H1 (cell line): Measurements from ENCODE around the gene CLDN3. TPM values are rescaled to one million over a fixed set of nuclear protein-coding genes. Genes with fewer than 3 reads are reported as not detected.

ENCODE experiments used
- CTCF ChIA-PET: fragments of 300-600 bp; sonication (Branson Sonifier 250); formaldehyde crosslinking; loops from one replicate; lab custom pipeline; 2021; ENCODE audit not compliant: partially characterized antibody; lab: Charles Lee
- POLR2A ChIA-PET: fragments of 300-600 bp; sonication (Branson Sonifier 250); formaldehyde crosslinking; loops from one replicate; lab custom pipeline; 2021; ENCODE audit warnings: inconsistent platforms; ENCODE audit not compliant: partially characterized antibody; lab: Charles Lee
- DNase-seq, 2 experiments: peaks; one replicate each; pipeline versions ENCODE4 v3.0.0 to v3.0.0-alpha.2; 2010 to 2022; ENCODE audit warnings: low spot score in 2 of 2, low read depth in 1 of 2, mixed read lengths in 1 of 2
- FAIRE-seq: peaks from 2 replicates; lab custom pipeline; 2011; peaks lifted over from hg19 to GRCh38; lab: Jason Lieb, UNC
- H2AFZ ChIP-seq: 2 replicates; pipeline ENCODE4 v1.8.1; 2012; ENCODE audit warnings: low read length, inconsistent platforms
- H2AK5ac ChIP-seq: 2 replicates; pipeline ENCODE4 v1.6.1; 2013; ENCODE audit warnings: low read depth, low read length
- H2BK120ac ChIP-seq: replicated peaks from 2 replicates; pipeline ENCODE3; 2013; ENCODE audit warnings: low read depth, low read length, inconsistent platforms
- H2BK12ac ChIP-seq: 2 replicates; pipeline ENCODE4 v1.6.1; 2013; ENCODE audit warnings: low read depth, low read length
- H2BK15ac ChIP-seq: 2 replicates; pipeline ENCODE4 v1.6.1; 2013; ENCODE audit warnings: low read length
- H2BK20ac ChIP-seq: 2 replicates; pipeline ENCODE4 v1.6.1; 2013; ENCODE audit warnings: low read length
- H2BK5ac ChIP-seq: 2 replicates; pipeline ENCODE4 v1.6.1; 2013; ENCODE audit warnings: low read depth, low read length
- H3K14ac ChIP-seq: 2 replicates; pipeline ENCODE4 v1.6.1; 2013; ENCODE audit warnings: inconsistent platforms; ENCODE audit not compliant: insufficient read length
- H3K18ac ChIP-seq: 2 replicates; pipeline ENCODE4 v1.6.1; 2013; ENCODE audit warnings: low read length; ENCODE audit errors: extremely low read depth
- H3K23ac ChIP-seq: 2 replicates; pipeline ENCODE4 v1.6.1; 2013; ENCODE audit warnings: inconsistent platforms; ENCODE audit not compliant: insufficient read length
- H3K23me2 ChIP-seq: 2 replicates; pipeline ENCODE4 v1.6.1; 2013; ENCODE audit warnings: low read depth, low read length
- H3K27ac ChIP-seq: 2 replicates; pipeline ENCODE4 v1.6.1; 2011; ENCODE audit warnings: low read depth, low read length, inconsistent platforms
- H3K27me3 ChIP-seq, 4 experiments: replicated peaks in 1 of 4; 1 replicate in 1 of 4; 2 replicates in 3 of 4; pipeline versions ENCODE4 v1.6.1 to v1.8.1; 2011 to 2013; ENCODE audit warnings: low read length in 3 of 4, mild to moderate bottlenecking in 3 of 4, inconsistent platforms in 2 of 4, mixed read lengths in 2 of 4, moderate library complexity in 1 of 4; ENCODE audit not compliant: control insufficient read depth in 3 of 4, insufficient read depth in 3 of 4; ENCODE audit errors: extremely low read depth in 1 of 4
- H3K36me3 ChIP-seq, 4 experiments: 2 replicates each; pipeline versions ENCODE4 v1.6.1 to v1.8.1; 2011 to 2013; ENCODE audit warnings: mild to moderate bottlenecking in 4 of 4, low read length in 3 of 4, moderate library complexity in 2 of 4, control low read depth in 1 of 4, inconsistent platforms in 1 of 4; ENCODE audit not compliant: insufficient read depth in 4 of 4, control insufficient read depth in 2 of 4
- H3K4ac ChIP-seq: replicated peaks from 2 replicates; pipeline ENCODE3; 2013; ENCODE audit warnings: low read length, low read depth, mixed read lengths, inconsistent platforms; ENCODE audit not compliant: insufficient read length
- H3K4me1 ChIP-seq, 4 experiments: replicated peaks in 1 of 4; 1 replicate in 1 of 4; 2 replicates in 3 of 4; pipeline versions ENCODE4 v1.6.1 to v1.8.1; 2011 to 2013; ENCODE audit warnings: low read length in 3 of 4, inconsistent platforms in 2 of 4, mixed read lengths in 1 of 4; ENCODE audit not compliant: insufficient read depth in 4 of 4, control insufficient read depth in 3 of 4
- H3K4me2 ChIP-seq, 2 experiments: 2 replicates each; pipeline versions ENCODE4 v1.6.1 to v1.8.1; 2011 to 2013; ENCODE audit warnings: low read depth in 2 of 2, low read length in 2 of 2, control low read depth in 1 of 2, inconsistent platforms in 1 of 2, mild to moderate bottlenecking in 1 of 2; ENCODE audit not compliant: insufficient read depth in 1 of 2
- H3K4me3 ChIP-seq, 4 experiments: fragments of 200-600, 300-600 bp in 1 of 4; sonication (generic), shearing (Covaris generic), sonication (Bioruptor Twin) in 1 of 4; 2 replicates each; pipeline versions ENCODE4 v1.5.1 to v1.8.1; 2011 to 2016; ENCODE audit warnings: low read length in 4 of 4, low read depth in 3 of 4, control low read depth in 2 of 4, inconsistent platforms in 2 of 4, mild to moderate bottlenecking in 2 of 4, mixed read lengths in 1 of 4, moderate library complexity in 1 of 4; ENCODE audit not compliant: insufficient read depth in 2 of 4; ENCODE audit errors: extremely low read depth in 1 of 4
- H3K56ac ChIP-seq: replicated peaks from 2 replicates; pipeline ENCODE3; 2013; ENCODE audit warnings: low read depth, mild to moderate bottlenecking, mixed read lengths, low read length, inconsistent platforms; ENCODE audit not compliant: insufficient read length
- H3K79me1 ChIP-seq: 2 replicates; pipeline ENCODE4 v1.6.1; 2013; ENCODE audit warnings: low read depth, low read length, control low read depth
- H3K79me2 ChIP-seq, 2 experiments: 2 replicates each; pipeline versions ENCODE4 v1.6.1 to v1.8.1; 2012 to 2013; ENCODE audit warnings: low read length in 2 of 2, mild to moderate bottlenecking in 2 of 2, inconsistent platforms in 1 of 2; ENCODE audit not compliant: insufficient read depth in 2 of 2, control insufficient read depth in 1 of 2
- H3K9ac ChIP-seq, 4 experiments: replicated peaks in 1 of 4; 1 replicate in 1 of 4; 2 replicates in 3 of 4; pipeline versions ENCODE4 v1.6.1 to v1.8.1; 2011 to 2013; ENCODE audit warnings: low read depth in 3 of 4, low read length in 3 of 4, control low read depth in 2 of 4, mild to moderate bottlenecking in 2 of 4, moderate library complexity in 2 of 4, inconsistent platforms in 1 of 4; ENCODE audit errors: extremely low read depth in 1 of 4
- H3K9me3 ChIP-seq, 2 experiments: 2 replicates each; pipeline versions ENCODE4 v1.6.1 to v1.8.1; 2012 to 2013; ENCODE audit warnings: mild to moderate bottlenecking in 2 of 2, moderate library complexity in 2 of 2, control low read depth in 1 of 2, inconsistent platforms in 1 of 2, low read depth in 1 of 2, low read length in 1 of 2, mixed read lengths in 1 of 2; ENCODE audit not compliant: insufficient read depth in 2 of 2
- H4K20me1 ChIP-seq, 2 experiments: replicated peaks in 1 of 2; 2 replicates each; pipeline versions ENCODE3 to v1.8.1; 2011 to 2013; ENCODE audit warnings: inconsistent platforms in 2 of 2, low read length in 2 of 2, mild to moderate bottlenecking in 1 of 2; ENCODE audit not compliant: insufficient read depth in 2 of 2, control insufficient read depth in 1 of 2
- H4K5ac ChIP-seq: 2 replicates; pipeline ENCODE4 v1.6.1; 2013; ENCODE audit warnings: low read length, low read depth, mixed read lengths, inconsistent platforms; ENCODE audit not compliant: insufficient read length
- H4K8ac ChIP-seq: 2 replicates; pipeline ENCODE4 v1.8.0; 2013; ENCODE audit warnings: mild to moderate bottlenecking, moderate library complexity, low read length, inconsistent platforms; ENCODE audit not compliant: insufficient read depth; ENCODE audit errors: extremely low read depth
- H4K91ac ChIP-seq: replicated peaks from 2 replicates; pipeline ENCODE3; 2013; ENCODE audit warnings: low read length, mixed read lengths, inconsistent platforms; ENCODE audit not compliant: insufficient read length
- BACH1 ChIP-seq: IDR thresholded peaks from 2 replicates; pipeline ENCODE4 v1.6.1; 2012; ENCODE audit warnings: low read length, improper control_type of control experiment
- BRCA1 ChIP-seq: IDR thresholded peaks from 2 replicates; pipeline ENCODE4 v1.6.1; 2012; ENCODE audit warnings: low read depth, low read length, improper control_type of control experiment
- CHD2 ChIP-seq: IDR thresholded peaks from 2 replicates; pipeline ENCODE4 v1.6.1; 2012; ENCODE audit warnings: low read length, improper control_type of control experiment
- GTF2F1 ChIP-seq: IDR thresholded peaks from 2 replicates; pipeline ENCODE4 v1.6.1; 2012; ENCODE audit warnings: low read depth, low read length, improper control_type of control experiment, borderline replicate concordance
- PHF8 ChIP-seq: fragments of 200-600 bp; sonication (generic); conservative IDR thresholded peaks from 2 replicates; pipeline ENCODE4 v1.7.1; 2012; ENCODE audit warnings: low read depth, mild to moderate bottlenecking, inconsistent platforms, low read length, moderate library complexity
- POLR2AphosphoS5 ChIP-seq: IDR thresholded peaks from 2 replicates; pipeline ENCODE4 v1.6.1; 2011; ENCODE audit warnings: low read depth, low read length
- POU5F1 ChIP-seq: IDR thresholded peaks from 2 replicates; pipeline ENCODE4 v1.6.1; 2011; ENCODE audit warnings: low read depth, mild to moderate bottlenecking, low read length, moderate library complexity
- RNF2 ChIP-seq: fragments of 200-900, 300-1000 bp; sonication (generic); IDR thresholded peaks from 2 replicates; pipeline ENCODE4 v1.7.1; 2016; ENCODE audit warnings: borderline replicate concordance, low read depth, mild to moderate bottlenecking, antibody characterized with exemption, low read length; ENCODE audit not compliant: poor library complexity, severe bottlenecking; ENCODE audit errors: missing control alignments
- SIRT6 ChIP-seq: IDR thresholded peaks from one replicate; pipeline ENCODE4 v1.7.1; 2012; ENCODE audit warnings: low read length, inconsistent platforms
- TEAD4 ChIP-seq: IDR thresholded peaks from 2 replicates; pipeline ENCODE4 v1.6.1; 2012; ENCODE audit warnings: low read depth, low read length, inconsistent platforms, mixed read lengths
- WGBS, 2 experiments: shearing (Covaris generic) in 1 of 2; methylation state at CpG; one replicate each; pipeline versions ENCODE4 v1.1.6 to v1.1.7; 2013 to 2015; ENCODE audit warnings: low lambda C conversion rate in 2 of 2, mixed read lengths in 2 of 2, inconsistent platforms in 1 of 2, low coverage in 1 of 2, missing lambda C conversion rate in 1 of 2; ENCODE audit not compliant: insufficient replicate concordance in 2 of 2, insufficient coverage in 1 of 2, insufficient read length in 1 of 2; ENCODE audit errors: extremely low coverage in 1 of 2, missing lambda C conversion rate in 1 of 2; 5-methylcytosine and 5-hydroxymethylcytosine counted together
- polyA plus RNA-seq, 7 experiments: library from polyadenylated mRNA; depleted of rRNA in 3 of 7; stranded (reverse) in 5 of 7; unstranded in 2 of 7; fragments of >200 nt in 5 of 7; fragments of 200-250 nt in 2 of 7; gene quantifications; 1 replicate in 5 of 7; 2 replicates in 1 of 7; 4 replicates in 1 of 7; pipeline versions ENCODE4 v1.2.1 to v1.2.3, GENCODE V29; 2011 to 2013; ENCODE audit warnings: missing spikeins in 2 of 7, mixed read lengths in 2 of 7
- total RNA-seq: library from RNA; stranded (reverse); fragmentation: NEBNext Ultra II Directional; extraction: Animal tissue kit (Norgen Biotek cat#: 25700); gene quantifications from 2 replicates; pipeline ENCODE4 v1.2.1, GENCODE V29; 2021
- TF ChIP-seq, protein P1 (sequence below): IDR thresholded peaks from 2 replicates; pipeline ENCODE4 v1.6.1; 2011; ENCODE audit warnings: low read depth, mild to moderate bottlenecking, low read length; ENCODE audit not compliant: insufficient read depth
- TF ChIP-seq, protein P2 (sequence below): IDR thresholded peaks from 2 replicates; pipeline ENCODE4 v1.6.1; 2012; ENCODE audit warnings: low read length, inconsistent platforms

The CLDN3 gene
- total and polyA plus RNA-seq, 2 of the 8 experiments (the other 6 are each of a cell fraction or from before 2014, with no cell fraction given) = 19.1 to 65.2 TPM

DNA sequence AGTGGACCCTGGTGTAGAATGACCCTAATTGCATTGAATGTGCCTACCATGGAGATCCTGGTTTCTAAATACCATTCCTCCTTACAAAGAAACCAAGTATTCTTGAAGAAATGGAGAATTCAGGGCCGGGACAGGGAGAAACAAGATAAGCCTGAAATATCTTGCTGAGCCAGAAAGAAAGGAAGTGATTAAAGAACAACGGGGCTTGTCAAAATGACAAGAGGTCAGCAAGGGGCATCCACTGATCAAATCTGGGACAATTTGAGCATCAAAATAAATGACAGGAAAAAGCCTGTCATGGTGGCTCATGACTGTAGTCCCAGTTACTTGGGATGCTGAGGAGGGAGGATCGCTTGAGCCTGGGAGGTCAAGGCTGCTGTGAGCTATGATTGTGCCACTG is 39.6 kb downstream of the CLDN3 start:
- Histone ChIP-seq H3K9me3 (no peaks in the 10 kb centered on the region), H2BK12ac (no peak overlapping the region), H4K20me1 (peaks cover 0 to 6% of the 10 kb centered on the region in 2 experiments), H3K23ac (no peak overlapping the region), H3K79me2 (no peaks in the 10 kb centered on the region), H3K18ac (no peak overlapping the region), H4K8ac (no peak overlapping the region), H3K36me3 (0 out of 8 replicates have a peak, but pooled peaks cover 0 to under 1% (median 0%) of the 10 kb centered on the region in 4 experiments), H2AFZ (no peak overlapping the region), H2BK5ac (no peak overlapping the region), H3K27me3 (no peaks in the 10 kb centered on the region), H2BK20ac (no peak overlapping the region), H3K27ac (no peak overlapping the region), H3K79me1 (no peaks in the 10 kb centered on the region), H3K9ac (no peak overlapping the region), H2BK120ac (no peak overlapping the region), H4K5ac (no peak overlapping the region), H4K91ac (no peak overlapping the region), H3K4me3 (no peak overlapping the region), H3K23me2 (peaks cover 3% of the 10 kb centered on the region; the same call in 1 of the 2 replicates), H3K4me2 (peak overlapping the region in 1 of 2 experiments; percentile 27; a peak in 1 of 4 replicates), H3K14ac (no peak overlapping the region), H3K4me1 (peaks cover 0 to 4% (median 0%) of the 10 kb centered on the region in 4 experiments; a peak in 3 of 7 replicates), H2BK15ac (no peak overlapping the region), H3K56ac (no peak overlapping the region), H3K4ac (no peak overlapping the region), H2AK5ac (no peak overlapping the region)
- TF ChIP-seq CHD2 (no peak), SIRT6 (no peak), BACH1 (no peak), GTF2F1 (no peak), POLR2AphosphoS5 (no peak), BRCA1 (no peak), RNF2 (no peak), POU5F1 (no peak), PHF8 (no peak), TEAD4 (no peak)
- TF ChIP-seq, protein P1, sequence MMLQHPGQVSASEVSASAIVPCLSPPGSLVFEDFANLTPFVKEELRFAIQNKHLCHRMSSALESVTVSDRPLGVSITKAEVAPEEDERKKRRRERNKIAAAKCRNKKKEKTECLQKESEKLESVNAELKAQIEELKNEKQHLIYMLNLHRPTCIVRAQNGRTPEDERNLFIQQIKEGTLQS = no peak
- TF ChIP-seq, protein P2, sequence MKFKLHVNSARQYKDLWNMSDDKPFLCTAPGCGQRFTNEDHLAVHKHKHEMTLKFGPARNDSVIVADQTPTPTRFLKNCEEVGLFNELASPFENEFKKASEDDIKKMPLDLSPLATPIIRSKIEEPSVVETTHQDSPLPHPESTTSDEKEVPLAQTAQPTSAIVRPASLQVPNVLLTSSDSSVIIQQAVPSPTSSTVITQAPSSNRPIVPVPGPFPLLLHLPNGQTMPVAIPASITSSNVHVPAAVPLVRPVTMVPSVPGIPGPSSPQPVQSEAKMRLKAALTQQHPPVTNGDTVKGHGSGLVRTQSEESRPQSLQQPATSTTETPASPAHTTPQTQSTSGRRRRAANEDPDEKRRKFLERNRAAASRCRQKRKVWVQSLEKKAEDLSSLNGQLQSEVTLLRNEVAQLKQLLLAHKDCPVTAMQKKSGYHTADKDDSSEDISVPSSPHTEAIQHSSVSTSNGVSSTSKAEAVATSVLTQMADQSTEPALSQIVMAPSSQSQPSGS = no peak
- FAIRE-seq (no peak), DNase-seq (no peak)
- ChIA-PET POLR2A (no interaction called here), CTCF (interaction anchor here (0.6 to 11.1 kb wide), 5 partner anchors 27 to 125 kb away, joined by 3 to 87 read pairs (median 4); no protein-coding TSS in a partner anchor)
- 71% methylated on average over 3 of the region's 3 CpGs; no CpG with 5 or more reads in 1 of the 2 experiments for WGBS, 2 experiments
